T-helper 22 cell (primary cell): ENCODE data around the gene MVK.
A peak's percentile ranks its signal among the peaks of the same experiment; 100 is the strongest.
"Not testable (repeated sequence)": the region's sequence is repeated elsewhere in the genome, so short reads cannot be mapped to it uniquely, and the experiment has no call there.

Source experiments
- DNase-seq: peaks from one replicate; pipeline ENCODE4 v3.0.0-alpha.2; 2020; ENCODE audit warnings: low read depth

Gene MVK

GRCh38 chr12:109591041-109591440 lies 17.4 kb downstream of the MVK start:
- DNase-seq, result no peak

GRCh38 chr12:109592195-109592904 lies 18.8 kb downstream of the MVK start:
- no peak for DNase-seq

- no peak for DNase-seq
Measured at GRCh38 chr12:109592905-109593272, 19.3 kb downstream of the MVK start.

GRCh38 chr12:109594556-109595317 lies 21.1 kb downstream of the MVK start:
- no peak for DNase-seq

GRCh38 chr12:109595321-109595902 lies 21.8 kb downstream of the MVK start:
- peak; percentile 4 for DNase-seq

- no peak for DNase-seq
Measured at GRCh38 chr12:109596418-109597244, 23.0 kb downstream of the MVK start.

GRCh38 chr12:109597414-109597794 lies 23.8 kb downstream of the MVK start:
- DNase-seq, result no peak

- DNase-seq, result peak; percentile 14
Measured at GRCh38 chr12:109597795-109598427, 24.3 kb downstream of the MVK start.

GRCh38 chr12:109598428-109598854 lies 24.8 kb downstream of the MVK start:
- no peak for DNase-seq

- DNase-seq, result no peak
Measured at GRCh38 chr12:109599087-109599486, 25.5 kb downstream of the MVK start.

GRCh38 chr12:109600481-109600880 lies 26.9 kb downstream of the MVK start:
- no peak for DNase-seq

- no peak for DNase-seq
Measured at GRCh38 chr12:109600995-109601394, 27.4 kb downstream of the MVK start.

GRCh38 chr12:109601557-109601956 lies 28.0 kb downstream of the MVK start:
- DNase-seq, result no peak

- DNase-seq, result not testable (repeated sequence)
Measured at GRCh38 chr12:109602132-109602531, 28.5 kb downstream of the MVK start.

GRCh38 chr12:109604132-109604585 lies 30.6 kb downstream of the MVK start:
- DNase-seq, result no peak

- no peak for DNase-seq
Measured at GRCh38 chr12:109605016-109605415, 31.4 kb downstream of the MVK start.

- DNase-seq, result no peak
Measured at GRCh38 chr12:109605599-109606228, 32.1 kb downstream of the MVK start.

GRCh38 chr12:109606320-109607028 lies 32.9 kb downstream of the MVK start:
- no peak for DNase-seq

GRCh38 chr12:109607618-109608017 lies 34.0 kb downstream of the MVK start:
- no peak for DNase-seq

GRCh38 chr12:109608270-109608669 lies 34.7 kb downstream of the MVK start:
- DNase-seq, result no peak

- no peak for DNase-seq
Measured at GRCh38 chr12:109608793-109609192, 35.2 kb downstream of the MVK start.
